ENCODE results near the gene AKAP6.

DNA sequence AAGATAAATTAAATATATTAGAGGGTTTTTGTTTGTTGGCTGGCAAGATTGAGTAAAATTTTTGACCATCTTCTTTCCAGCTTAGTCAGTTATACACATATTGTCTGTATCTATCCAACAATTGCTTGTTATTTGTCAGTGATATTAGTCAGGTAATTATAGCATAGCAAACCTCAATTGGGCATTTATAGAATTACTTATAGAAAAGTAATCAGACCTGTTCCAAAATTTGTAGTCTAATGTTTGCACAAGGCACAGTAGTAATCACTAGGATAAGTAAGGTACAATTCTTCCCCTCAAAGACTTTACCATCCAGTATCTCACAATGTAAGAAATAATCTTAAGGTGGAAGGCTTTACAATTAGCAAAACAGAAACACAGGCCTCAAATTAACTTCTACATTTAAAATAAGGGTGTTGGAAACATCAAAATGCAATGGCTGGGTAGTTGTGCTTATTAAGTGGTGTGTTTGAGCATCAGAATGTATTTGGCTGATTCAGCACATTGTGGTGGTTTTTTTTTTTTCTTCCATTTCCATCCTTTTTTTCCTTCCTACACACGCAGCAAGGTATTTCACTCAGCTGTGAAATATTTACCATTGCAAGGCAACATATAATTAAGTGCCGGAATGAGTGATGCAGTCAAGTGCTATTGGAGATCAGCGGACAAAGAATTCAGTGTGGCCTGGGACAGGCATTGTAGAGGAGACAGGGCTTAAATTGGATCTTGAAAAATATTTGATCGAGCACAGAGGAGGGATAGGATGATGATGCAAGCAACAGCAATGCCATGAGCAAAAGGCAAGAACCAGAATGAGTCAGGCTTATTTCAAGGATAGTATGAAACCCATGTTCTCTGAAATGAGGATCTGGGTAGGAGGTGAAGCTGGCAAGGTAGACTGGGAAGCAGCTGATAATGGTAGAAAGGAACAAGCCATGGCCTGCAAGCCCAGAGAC, 178.2 kb downstream of the AKAP6 start:
- TF ChIP-seq, protein P1, sequence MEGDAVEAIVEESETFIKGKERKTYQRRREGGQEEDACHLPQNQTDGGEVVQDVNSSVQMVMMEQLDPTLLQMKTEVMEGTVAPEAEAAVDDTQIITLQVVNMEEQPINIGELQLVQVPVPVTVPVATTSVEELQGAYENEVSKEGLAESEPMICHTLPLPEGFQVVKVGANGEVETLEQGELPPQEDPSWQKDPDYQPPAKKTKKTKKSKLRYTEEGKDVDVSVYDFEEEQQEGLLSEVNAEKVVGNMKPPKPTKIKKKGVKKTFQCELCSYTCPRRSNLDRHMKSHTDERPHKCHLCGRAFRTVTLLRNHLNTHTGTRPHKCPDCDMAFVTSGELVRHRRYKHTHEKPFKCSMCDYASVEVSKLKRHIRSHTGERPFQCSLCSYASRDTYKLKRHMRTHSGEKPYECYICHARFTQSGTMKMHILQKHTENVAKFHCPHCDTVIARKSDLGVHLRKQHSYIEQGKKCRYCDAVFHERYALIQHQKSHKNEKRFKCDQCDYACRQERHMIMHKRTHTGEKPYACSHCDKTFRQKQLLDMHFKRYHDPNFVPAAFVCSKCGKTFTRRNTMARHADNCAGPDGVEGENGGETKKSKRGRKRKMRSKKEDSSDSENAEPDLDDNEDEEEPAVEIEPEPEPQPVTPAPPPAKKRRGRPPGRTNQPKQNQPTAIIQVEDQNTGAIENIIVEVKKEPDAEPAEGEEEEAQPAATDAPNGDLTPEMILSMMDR (IDR thresholded peaks at IDR 0.05; ENCODE audit: insufficient read depth, low read depth, low read length): no peak
- no peak for TF ChIP-seq EZH2 (IDR thresholded peaks at IDR 0.05; ENCODE audit: insufficient read depth, low read length)
